HG03135 (cell line): Measurements from ENCODE around the gene INHBB.
"Not testable (repeated sequence)": the region's sequence is repeated elsewhere in the genome, so short reads cannot be mapped to it uniquely, and the experiment has no call there.

Experiments
- ATAC-seq: cut with Tn5 transposase; IDR thresholded peaks from one replicate; pipeline ENCODE4 v1.9.1; 2021; ENCODE audit warnings: mild to moderate bottlenecking, moderate library complexity; ENCODE audit not compliant: unreplicated experiment

Gene INHBB

GRCh38 chr2:120346026-120346666 lies at the start of gene INHBB:
Gene INHBB, plus strand, starts transcription at chr2:120346136. Its CDS starts 53 bp downstream, at chr2:120346189.
- ATAC-seq = no peak

- no peak for ATAC-seq
Observed at GRCh38 chr2:120298173-120298835, 47.6 kb upstream of the INHBB start.

- no peak for ATAC-seq
Observed at GRCh38 chr2:120299004-120299403, 46.9 kb upstream of the INHBB start.

GRCh38 chr2:120299561-120299960 lies 46.4 kb upstream of the INHBB start:
- ATAC-seq = no peak

- no peak for ATAC-seq
Observed at GRCh38 chr2:120300385-120300784, 45.6 kb upstream of the INHBB start.

- no peak for ATAC-seq
Observed at GRCh38 chr2:120301284-120301683, 44.7 kb upstream of the INHBB start.

GRCh38 chr2:120302301-120302700 lies 43.6 kb upstream of the INHBB start:
- ATAC-seq = no peak

GRCh38 chr2:120303177-120303576 lies 42.8 kb upstream of the INHBB start:
- ATAC-seq = no peak

GRCh38 chr2:120305296-120305695 lies 40.6 kb upstream of the INHBB start:
- ATAC-seq = no peak

GRCh38 chr2:120305937-120306490 lies 39.9 kb upstream of the INHBB start:
- ATAC-seq = no peak

- ATAC-seq = no peak
Observed at GRCh38 chr2:120307482-120307881, 38.5 kb upstream of the INHBB start.

GRCh38 chr2:120308038-120308910 lies 37.7 kb upstream of the INHBB start:
- no peak for ATAC-seq

- peak; percentile 45 for ATAC-seq
Observed at GRCh38 chr2:120310136-120310535, 35.8 kb upstream of the INHBB start.

- not testable (repeated sequence) for ATAC-seq
Observed at GRCh38 chr2:120310841-120311240, 35.1 kb upstream of the INHBB start.

GRCh38 chr2:120312076-120312475 lies 33.9 kb upstream of the INHBB start:
- ATAC-seq = no peak

GRCh38 chr2:120312860-120313694 lies 32.9 kb upstream of the INHBB start:
- ATAC-seq = peak; percentile 41

GRCh38 chr2:120313695-120314615 lies 32.0 kb upstream of the INHBB start:
- no peak for ATAC-seq

- no peak for ATAC-seq
Observed at GRCh38 chr2:120314690-120315366, 31.1 kb upstream of the INHBB start.
